Cardiac fibroblast (primary cell): Measurements from ENCODE around the gene SSH2.
A peak's percentile ranks its signal among the peaks of the same experiment; 100 is the strongest.

Experiments
- DNase-seq, 2 donors: peaks; one replicate each; pipeline versions ENCODE4 v3.0.0 to v3.0.0-alpha.2; 2010; ENCODE audit warnings: low read depth in 2 of 2
- H3K4me3 ChIP-seq, 2 donors: replicated peaks in 1 of 2; 1 replicate in 1 of 2; 2 replicates in 1 of 2; pipeline ENCODE4 v1.5.1; 2011; ENCODE audit warnings: low read depth in 2 of 2, low read length in 2 of 2, mild to moderate bottlenecking in 2 of 2, moderate library complexity in 1 of 2
- CTCF ChIP-seq: IDR thresholded peaks from one replicate; pipeline ENCODE4 v1.5.1; 2011; ENCODE audit warnings: low read depth, mild to moderate bottlenecking, low read length, inconsistent platforms

The SSH2 gene

GRCh38 chr17:29585080-29585751 is 344.8 kb downstream of the SSH2 start:
- DNase-seq = peak; percentile 37 to 57
- TF ChIP-seq CTCF = peak; percentile 35
- H3K4me3 ChIP-seq = no peak overlapping the region

- no peak for DNase-seq
- no peak for TF ChIP-seq CTCF
- no peak overlapping the region for H3K4me3 ChIP-seq
These were observed 345.5 kb downstream of the SSH2 start for GRCh38 chr17:29584452-29585079.

GRCh38 chr17:29583324-29584248 is 346.4 kb downstream of the SSH2 start:
- no peak overlapping the region for H3K4me3 ChIP-seq
- no peak for DNase-seq
- TF ChIP-seq CTCF = no peak

DNA sequence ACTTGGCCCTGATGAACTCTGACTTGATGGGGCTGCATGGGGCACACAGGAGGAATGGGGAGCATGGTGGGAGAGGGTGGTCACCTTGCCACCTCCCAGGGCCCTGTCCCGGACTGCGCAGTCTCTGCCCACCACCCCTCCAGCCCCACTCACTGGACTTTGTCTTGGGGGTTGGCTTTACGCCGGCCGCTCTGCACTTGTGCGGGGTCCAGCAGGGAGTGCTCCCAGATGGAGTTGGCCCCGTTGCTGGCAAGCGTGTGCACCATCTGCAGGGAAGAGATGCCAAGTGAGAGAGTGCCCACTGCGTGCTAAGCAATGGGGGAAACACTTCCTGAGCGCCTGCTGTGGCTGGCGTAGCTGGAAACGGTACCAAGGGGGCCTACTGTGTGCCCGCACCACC is 347.3 kb downstream of the SSH2 start:
- H3K4me3 ChIP-seq = no peak overlapping the region
- no peak for DNase-seq
- no peak for TF ChIP-seq CTCF

DNA sequence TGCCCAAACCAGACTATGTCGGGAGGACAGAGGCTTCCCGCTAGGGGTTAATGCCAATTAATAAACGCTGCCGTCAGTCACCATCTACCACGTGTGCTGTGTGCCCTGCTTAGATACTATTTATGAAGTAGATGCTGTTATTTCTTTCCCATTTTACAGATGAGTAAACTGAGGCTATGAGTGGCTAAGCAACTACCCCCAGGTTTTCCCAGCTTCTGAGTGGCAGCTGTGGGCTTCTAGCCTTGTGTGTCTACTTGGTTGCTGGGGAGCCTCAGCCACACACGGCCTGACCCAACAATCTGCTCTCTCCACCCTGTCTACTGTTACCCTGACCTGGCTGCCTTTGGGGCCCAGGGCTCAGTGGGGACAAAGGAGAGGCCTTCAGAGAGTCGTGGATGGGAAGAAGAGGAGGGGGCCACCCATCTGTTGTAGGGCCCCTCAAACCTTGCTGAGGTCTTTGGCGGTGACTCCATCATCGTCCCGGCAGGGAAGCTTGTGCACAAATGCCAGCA is 347.7 kb downstream of the SSH2 start:
- no peak for TF ChIP-seq CTCF
- H3K4me3 ChIP-seq = no peak overlapping the region
- no peak for DNase-seq

GRCh38 chr17:29581583-29582253 is 348.3 kb downstream of the SSH2 start:
- no peak for TF ChIP-seq CTCF
- DNase-seq = no peak

More at GRCh38 chr17:29581583-29582253, 348.3 kb downstream of the SSH2 start:
- no peak overlapping the region for H3K4me3 ChIP-seq
